ENCODE data around the gene CACNB3.

DNA sequence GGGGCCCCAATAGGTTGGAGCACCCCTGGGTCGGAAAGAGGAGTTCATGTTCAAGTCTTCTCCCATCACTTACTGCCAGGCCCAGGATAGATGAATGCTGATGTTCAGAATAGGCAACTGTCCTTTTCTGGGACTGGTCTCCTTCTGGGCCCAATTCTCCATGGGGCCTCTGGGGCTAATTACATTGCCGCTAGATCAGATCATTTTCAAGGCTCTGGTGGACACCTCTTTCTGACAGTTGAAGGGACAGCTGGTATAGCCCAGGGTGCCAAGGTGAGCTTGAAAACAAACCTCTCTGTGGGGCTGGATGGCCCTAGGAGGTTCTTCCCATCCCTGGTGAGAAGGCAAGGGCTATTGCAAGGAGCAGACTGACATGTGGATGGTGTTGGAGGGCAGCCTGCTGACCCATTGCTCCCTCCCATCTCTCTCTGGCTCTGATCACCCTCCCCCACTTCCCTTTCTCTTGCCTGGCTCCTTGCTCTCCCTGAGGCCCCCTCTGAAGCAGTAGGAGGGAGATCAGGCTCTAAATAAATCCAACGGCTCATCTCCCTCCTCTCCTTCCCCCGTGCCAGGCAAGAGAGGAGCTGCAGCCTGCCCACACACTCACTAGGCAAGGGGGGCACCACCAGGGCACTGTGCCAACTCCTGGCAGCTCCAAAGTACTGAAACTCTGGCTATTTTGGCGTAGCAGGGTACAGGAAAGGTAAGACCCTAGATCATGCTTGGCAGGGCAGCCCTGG lies 1.9 kb downstream of the CACNB3 start:
- TF ChIP-seq CTCF (IDR thresholded peaks at IDR 0.05 in 4 of 5, conservative IDR thresholded peaks at IDR 0.05 in 1 of 5) (no peak), POLR2A (IDR thresholded peaks at IDR 0.05) (no peak)
